ENCODE measurements around the gene PLPP7. TPM values are rescaled to one million over a fixed set of nuclear protein-coding genes. Genes with fewer than 3 reads are reported as not detected.
"Not testable (repeated sequence)": the region's sequence is repeated elsewhere in the genome, so short reads cannot be mapped to it uniquely, and the experiment has no call there.

The PLPP7 gene
- total RNA-seq, 1 donor from 2014 or later: 127 TPM

- intact Hi-C loops (cut with micrococcal nuclease): no loop called here
- ATAC-seq (no peak), DNase-seq (no peak)
Measured at GRCh38 chr9:131347376-131348020, 58.0 kb downstream of the PLPP7 start.

GRCh38 chr9:131348631-131349521 is 59.4 kb downstream of the PLPP7 start:
- ATAC-seq: no peak
- DNase-seq: no peak
- intact Hi-C loops (cut with micrococcal nuclease): no loop called here

- ATAC-seq (no peak), DNase-seq (no peak)
- intact Hi-C loops (cut with micrococcal nuclease): no loop called here
Measured at GRCh38 chr9:131349522-131349880, 60.0 kb downstream of the PLPP7 start.

- ATAC-seq: peak; percentile 95
- peak; percentile 95 for DNase-seq
- intact Hi-C loops (cut with micrococcal nuclease): no loop called here
Measured at GRCh38 chr9:131349881-131350563, 60.5 kb downstream of the PLPP7 start.

- intact Hi-C loops (cut with micrococcal nuclease); DNase-seq: not testable (repeated sequence)
- peak; percentile 80 for ATAC-seq
Measured at GRCh38 chr9:131356479-131356878, 67.0 kb downstream of the PLPP7 start.

- ATAC-seq: no peak
- DNase-seq: no peak
- intact Hi-C loops (cut with micrococcal nuclease): no loop called here
Measured at GRCh38 chr9:131358556-131358955, 69.0 kb downstream of the PLPP7 start.

Other genes starting within 250 kb of the PLPP7 start
- 22.9 TPM for gene AIF1L, start 193.2 kb upstream of the PLPP7 start, total RNA-seq
- gene NUP214, start 164.1 kb upstream of the PLPP7 start, total RNA-seq: 28.9 TPM
- 69.1 TPM for gene FAM78A, start 13.2 kb upstream of the PLPP7 start, total RNA-seq
- 144 TPM for gene PRRC2B, start 104.4 kb downstream of the PLPP7 start, total RNA-seq
- gene POMT1, start 213.2 kb downstream of the PLPP7 start, total RNA-seq: 19.9 TPM
- gene UCK1, start 241.5 kb downstream of the PLPP7 start, total RNA-seq: 28.6 TPM